Thoracic aorta (tissue), 2 donors: Measurements from ENCODE around the gene TIMM21. TPM values are rescaled to one million over a fixed set of nuclear protein-coding genes. Genes with fewer than 3 reads are reported as not detected.

Source experiments
- ATAC-seq: fragments of 150-250 bp; one replicate; pipeline ENCODE4 v1.8.0; 2017; ENCODE audit warnings: low read depth; ENCODE audit not compliant: insufficient number of reproducible peaks, low FRiP score
- DNase-seq: peaks from one replicate; pipeline ENCODE4 v3.0.0-alpha.2; 2020; ENCODE audit warnings: low spot score
- H3K27ac ChIP-seq, 2 donors: fragments of 200-600 bp; sonication (generic); 1 replicate in 1 of 2; 2 replicates in 1 of 2; pipeline ENCODE4 v1.5.1; 2016; ENCODE audit warnings: mild to moderate bottlenecking in 2 of 2, moderate library complexity in 2 of 2
- H3K27me3 ChIP-seq: fragments of 200-600 bp; sonication (generic); replicated peaks from 2 replicates; pipeline ENCODE4 v1.6.0; 2016; ENCODE audit warnings: mild to moderate bottlenecking; ENCODE audit not compliant: insufficient read depth
- H3K36me3 ChIP-seq: fragments of 200-600 bp; sonication (generic); one replicate; pipeline ENCODE4 v1.5.1; 2016
- H3K4me1 ChIP-seq, 2 donors: fragments of 200-600 bp; sonication (generic); 1 replicate in 1 of 2; 2 replicates in 1 of 2; pipeline versions ENCODE4 v1.5.1 to v1.6.0; 2016; ENCODE audit warnings: low read depth in 2 of 2, mild to moderate bottlenecking in 1 of 2; ENCODE audit not compliant: control insufficient read depth in 1 of 2
- H3K4me3 ChIP-seq: fragments of 200-600 bp; sonication (generic); 2 replicates; pipeline ENCODE4 v1.5.1; 2016; ENCODE audit warnings: mild to moderate bottlenecking
- H3K9me3 ChIP-seq: fragments of 200-600 bp; sonication (generic); 2 replicates; pipeline ENCODE4 v1.5.1; 2016
- total RNA-seq, 2 donors: library from RNA; depleted of rRNA; stranded (reverse); fragments of >200 nt; gene quantifications; one replicate each; pipeline versions ENCODE4 v1.1.0 to v1.2.3, GENCODE V29; 2016
- TF ChIP-seq, protein P1 (sequence below): fragments of 200-600 bp; sonication (generic); IDR thresholded peaks from one replicate; pipeline ENCODE4 v1.5.1; 2019; ENCODE audit warnings: antibody characterized with exemption

The TIMM21 gene
- total RNA-seq, 2 donors from 2014 or later = 14.5 to 34.5 TPM

DNA sequence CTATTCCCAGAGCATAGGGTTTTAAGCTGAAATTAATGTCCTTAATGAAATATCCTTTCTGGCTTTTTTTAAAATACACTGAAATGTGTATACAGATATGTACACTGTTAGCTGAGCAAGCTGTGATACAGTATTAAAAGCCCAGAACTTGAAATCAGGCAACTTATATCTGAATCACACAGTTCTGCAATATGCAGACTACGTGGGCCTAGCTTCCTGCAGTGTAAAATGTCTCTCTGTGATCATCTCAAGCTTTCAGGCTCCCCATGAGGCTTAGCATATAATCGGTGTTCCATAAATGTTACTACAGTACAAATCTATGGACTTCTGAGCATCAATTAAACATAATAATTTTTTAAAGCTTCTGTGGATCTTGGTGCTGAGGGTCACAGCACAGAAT, 8.9 kb upstream of the TIMM21 start:
- TF ChIP-seq, protein P1, sequence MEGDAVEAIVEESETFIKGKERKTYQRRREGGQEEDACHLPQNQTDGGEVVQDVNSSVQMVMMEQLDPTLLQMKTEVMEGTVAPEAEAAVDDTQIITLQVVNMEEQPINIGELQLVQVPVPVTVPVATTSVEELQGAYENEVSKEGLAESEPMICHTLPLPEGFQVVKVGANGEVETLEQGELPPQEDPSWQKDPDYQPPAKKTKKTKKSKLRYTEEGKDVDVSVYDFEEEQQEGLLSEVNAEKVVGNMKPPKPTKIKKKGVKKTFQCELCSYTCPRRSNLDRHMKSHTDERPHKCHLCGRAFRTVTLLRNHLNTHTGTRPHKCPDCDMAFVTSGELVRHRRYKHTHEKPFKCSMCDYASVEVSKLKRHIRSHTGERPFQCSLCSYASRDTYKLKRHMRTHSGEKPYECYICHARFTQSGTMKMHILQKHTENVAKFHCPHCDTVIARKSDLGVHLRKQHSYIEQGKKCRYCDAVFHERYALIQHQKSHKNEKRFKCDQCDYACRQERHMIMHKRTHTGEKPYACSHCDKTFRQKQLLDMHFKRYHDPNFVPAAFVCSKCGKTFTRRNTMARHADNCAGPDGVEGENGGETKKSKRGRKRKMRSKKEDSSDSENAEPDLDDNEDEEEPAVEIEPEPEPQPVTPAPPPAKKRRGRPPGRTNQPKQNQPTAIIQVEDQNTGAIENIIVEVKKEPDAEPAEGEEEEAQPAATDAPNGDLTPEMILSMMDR = no peak
- Histone ChIP-seq H3K9me3 (no peaks in the 10 kb centered on the region), H3K4me1 (no peaks in the 10 kb centered on the region), H3K27ac (no peak overlapping the region), H3K27me3 (no peaks in the 10 kb centered on the region), H3K4me3 (no peak overlapping the region), H3K36me3 (no peaks in the 10 kb centered on the region)
- DNase-seq (no peak), ATAC-seq (no peak)

DNA sequence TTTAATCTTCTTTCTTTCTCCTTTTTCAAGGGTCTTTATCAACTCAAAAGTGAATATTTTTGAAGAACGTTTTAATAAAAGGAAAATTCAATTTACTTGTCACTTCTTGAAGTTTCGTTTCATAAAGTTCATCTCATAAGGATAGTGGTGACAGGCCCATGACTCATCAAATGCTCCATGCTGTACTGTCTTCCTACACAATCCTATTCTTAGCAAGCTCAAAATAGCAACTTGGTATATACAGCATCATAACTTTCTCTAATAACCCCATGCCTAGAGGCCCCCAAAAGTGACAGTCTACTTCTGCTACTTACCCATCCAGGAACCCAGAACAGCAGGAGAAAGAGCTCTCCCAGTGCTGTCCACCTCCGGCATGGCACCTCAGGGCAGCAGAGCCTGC, 8.4 kb upstream of the TIMM21 start:
- Histone ChIP-seq H3K27me3 (no peaks in the 10 kb centered on the region), H3K4me3 (no peak overlapping the region), H3K9me3 (no peaks in the 10 kb centered on the region), H3K4me1 (no peaks in the 10 kb centered on the region), H3K36me3 (no peaks in the 10 kb centered on the region), H3K27ac (no peak overlapping the region)
- ATAC-seq (no peak), DNase-seq (no peak)
- TF ChIP-seq, protein P1 = no peak

DNA sequence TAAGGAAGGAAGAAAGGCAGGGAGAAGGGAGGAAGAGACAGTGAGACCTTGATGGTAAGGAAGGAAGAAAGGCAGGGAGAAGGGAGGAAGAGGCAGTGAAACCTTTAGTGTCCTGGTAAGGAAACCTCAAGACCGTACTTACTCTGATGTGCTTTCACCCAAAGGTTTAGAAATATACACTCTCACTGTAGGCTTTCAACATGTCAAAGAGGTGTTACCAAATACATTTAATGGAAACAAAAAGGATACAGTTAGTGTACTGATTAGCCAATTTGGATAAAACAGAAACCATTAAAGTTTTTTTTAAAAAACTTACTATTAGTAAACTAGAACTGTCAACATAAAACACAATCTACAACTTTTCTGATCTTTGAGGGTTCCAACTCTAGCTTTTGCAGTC, 7.7 kb upstream of the TIMM21 start:
- H3K27me3 ChIP-seq = no peaks in the 10 kb centered on the region
- no peak for DNase-seq

DNA sequence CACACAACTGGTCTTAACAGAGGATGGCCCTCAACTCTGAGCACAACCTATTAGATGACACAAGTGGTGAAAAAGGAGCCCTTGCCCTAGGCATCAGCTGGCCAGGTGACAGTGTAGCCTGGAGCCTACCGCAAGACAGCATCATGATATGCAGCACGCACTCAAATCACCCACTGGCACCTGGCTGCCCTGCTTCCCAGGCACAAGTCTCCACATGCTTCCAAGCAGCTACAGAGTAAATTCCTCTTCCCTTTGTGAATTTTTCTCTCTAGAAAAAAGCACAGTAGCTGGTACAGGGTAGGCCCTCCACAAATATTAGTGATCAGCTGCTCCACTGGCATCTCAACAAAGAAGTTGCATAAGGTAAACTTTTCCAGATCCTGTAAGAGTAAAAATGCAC, 6.7 kb upstream of the TIMM21 start:
- Histone ChIP-seq H3K27ac (no peak overlapping the region), H3K4me1 (peaks cover 0 to under 1% of the 10 kb centered on the region in 2 donors), H3K27me3 (no peaks in the 10 kb centered on the region), H3K9me3 (no peaks in the 10 kb centered on the region), H3K4me3 (no peak overlapping the region), H3K36me3 (no peaks in the 10 kb centered on the region)
- TF ChIP-seq, protein P1 = no peak
- DNase-seq = no peak
- no peak for ATAC-seq

More for the DNA sequence above, 7.7 kb upstream of the TIMM21 start:
- no peak overlapping the region for H3K27ac ChIP-seq
- no peaks in the 10 kb centered on the region for H3K4me1 ChIP-seq
- no peaks in the 10 kb centered on the region for H3K36me3 ChIP-seq
- H3K9me3 ChIP-seq = no peaks in the 10 kb centered on the region
- no peak for ATAC-seq
- TF ChIP-seq, protein P1 = no peak
- H3K4me3 ChIP-seq = no peak overlapping the region

DNA sequence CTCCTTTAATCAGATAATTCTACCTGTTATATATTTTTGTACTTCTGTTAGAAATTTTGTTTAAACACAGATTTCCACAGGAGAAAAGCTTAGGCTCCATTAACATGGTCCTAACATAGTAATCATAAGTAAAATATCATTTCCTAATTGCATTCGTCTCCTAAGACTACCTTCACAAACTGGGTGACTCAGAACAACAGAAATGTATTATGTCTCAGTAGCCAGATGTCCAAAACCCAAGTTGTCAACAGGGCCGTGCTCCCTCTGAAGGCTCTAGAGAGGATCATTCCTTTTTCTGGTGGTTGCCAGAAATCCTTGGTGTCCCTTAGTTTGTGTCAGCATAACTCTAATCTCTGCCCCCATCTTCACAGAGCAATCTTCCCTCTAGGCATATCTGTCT, 6.1 kb upstream of the TIMM21 start:
- no peak for DNase-seq
- H3K36me3 ChIP-seq = no peaks in the 10 kb centered on the region
- no peak for ATAC-seq
- H3K9me3 ChIP-seq = no peaks in the 10 kb centered on the region
- peaks cover 0 to 7% of the 10 kb centered on the region in 2 donors for H3K4me1 ChIP-seq
- no peak overlapping the region for H3K4me3 ChIP-seq
- TF ChIP-seq, protein P1 = no peak
- no peaks in the 10 kb centered on the region for H3K27me3 ChIP-seq
- H3K27ac ChIP-seq = no peak overlapping the region
